ENCODE data around the gene PPFIA3. TPM values are rescaled to one million over a fixed set of nuclear protein-coding genes. Genes with fewer than 3 reads are reported as not detected.
A peak's percentile ranks its signal among the peaks of the same experiment; 100 is the strongest.

Gene PPFIA3
- total and polyA plus RNA-seq, 2 of the 8 experiments (the other 6 are each of a cell fraction or from before 2014, with no cell fraction given), result 15.9 to 25.3 TPM

GRCh38 chr19:49157445-49158224 is 38.3 kb downstream of the PPFIA3 start, which contains the start of gene TRPM4 (continued):
- TF ChIP-seq ASH2L (IDR thresholded peaks at IDR 0.05; ENCODE audit: low read length), result peak; percentile 52
- no peak for TF ChIP-seq ATF2 (IDR thresholded peaks at IDR 0.05; ENCODE audit: low read length)
- peak; percentile 64 for TF ChIP-seq TBP (IDR thresholded peaks at IDR 0.05; ENCODE audit: low read depth, low read length)
- TF ChIP-seq CBX5 (IDR thresholded peaks at IDR 0.05; ENCODE audit: low read depth, low read length), result no peak
- peak; percentile 56; the same call in 1 of the 2 replicates for TF ChIP-seq PHF8 (conservative IDR thresholded peaks at IDR 0.05; ENCODE audit: low read depth, low read length)
- TF ChIP-seq CREB1 (IDR thresholded peaks at IDR 0.05), result no peak
- no peak for TF ChIP-seq SP2 (IDR thresholded peaks at IDR 0.05; ENCODE audit: low read length)
- TF ChIP-seq RAD21 (IDR thresholded peaks at IDR 0.05 in 1 of 2, conservative IDR thresholded peaks at IDR 0.05 in 1 of 2; ENCODE audit: low read depth in 2 of 2, low read length in 2 of 2), result peak in 1 of 2 experiments; percentile 2; a peak in 1 of 4 replicates
- no peak for TF ChIP-seq GTF2F1 (IDR thresholded peaks at IDR 0.05; ENCODE audit: borderline replicate concordance, low read depth, low read length)
- TF ChIP-seq SRF (IDR thresholded peaks at IDR 0.05; ENCODE audit: low read depth, low read length), result no peak
- no peak for TF ChIP-seq BRCA1 (IDR thresholded peaks at IDR 0.05; ENCODE audit: low read depth, low read length)
- TF ChIP-seq POLR2AphosphoS5 (IDR thresholded peaks at IDR 0.05; ENCODE audit: low read depth, low read length), result peak; percentile 66
- TF ChIP-seq ATF3 (IDR thresholded peaks at IDR 0.05; ENCODE audit: insufficient read depth, low read depth, low read length), result no peak
- peak; percentile 72 for TF ChIP-seq MAX (IDR thresholded peaks at IDR 0.05)
- no peak for TF ChIP-seq JUND (IDR thresholded peaks at IDR 0.05; ENCODE audit: low read length)
- TF ChIP-seq TAF1 (IDR thresholded peaks at IDR 0.05; ENCODE audit: low read depth, low read length), result peak; percentile 85
- TF ChIP-seq NRF1 (IDR thresholded peaks at IDR 0.05; ENCODE audit: low read depth, low read length), result no peak
- no peak for TF ChIP-seq RNF2 (IDR thresholded peaks at IDR 0.05; ENCODE audit: borderline replicate concordance, low read depth, low read length, missing control alignments, poor library complexity, severe bottlenecking)
- TF ChIP-seq YY1 (IDR thresholded peaks at IDR 0.05; ENCODE audit: low read depth, low read length), result peak; percentile 46; the same call in 1 of the 2 replicates
- peak; percentile 87 for TF ChIP-seq KDM4A (IDR thresholded peaks at IDR 0.05; ENCODE audit: low read depth, low read length, severe bottlenecking)
- TF ChIP-seq CBX8 (IDR thresholded peaks at IDR 0.05; ENCODE audit: borderline replicate concordance, low read depth, low read length), result no peak
- TF ChIP-seq RBBP5 (IDR thresholded peaks at IDR 0.05; ENCODE audit: borderline replicate concordance, low read depth, low read length), result peak; percentile 42; the same call in 1 of the 2 replicates

Data from H1 (cell line).